NCI-H2196 treated with DMSO at 0.1 percent for 48 hours (cell line): ENCODE data around the gene FNDC5.
A peak's percentile ranks its signal among the peaks of the same experiment; 100 is the strongest.

Source experiments
- DNase-seq: peaks from one replicate; lab custom pipeline; 2025; ENCODE audit not compliant: unreplicated experiment; lab: John Stamatoyannopoulos, UW

FNDC5 gene

DNA sequence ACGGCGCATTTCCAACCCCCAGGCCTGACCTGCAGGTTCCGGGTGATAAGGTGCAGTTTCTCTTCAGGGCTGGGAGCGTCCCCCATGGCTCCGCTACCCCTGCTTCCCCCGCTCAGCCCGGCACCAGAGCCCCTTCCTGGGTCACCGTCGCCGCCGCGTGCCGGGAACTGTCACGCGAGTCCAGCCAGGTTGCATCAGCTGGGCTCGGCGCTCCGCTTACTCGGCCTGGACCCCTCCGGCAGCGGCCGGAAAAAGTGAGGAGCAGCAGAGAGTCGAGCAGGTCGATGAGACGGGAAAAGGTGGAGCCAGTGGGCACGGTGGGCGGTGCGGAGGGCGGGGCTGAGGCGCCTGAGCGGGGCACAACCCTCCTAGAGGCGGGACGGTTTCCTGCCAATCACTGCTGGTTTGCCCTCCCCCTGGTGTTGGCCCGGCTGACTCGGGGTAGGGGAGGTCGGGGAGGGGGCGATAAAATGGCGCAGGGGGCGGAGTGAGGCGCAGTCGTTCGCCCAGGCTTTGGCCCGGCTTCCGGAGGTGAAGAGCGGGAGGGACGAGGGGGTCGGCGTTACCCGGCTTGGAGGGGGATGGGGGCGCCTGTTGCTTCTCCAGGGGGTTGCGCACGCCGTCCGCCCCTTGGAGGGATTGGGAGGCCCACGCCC lies 53.4 kb downstream of the FNDC5 start, which contains the start of the genes S100PBP and YARS1:
TSS of gene S100PBP (plus strand) at position 495 of the 656 bp plus-strand sequence. CDS start 8,447 bp downstream, outside the sequence.
TSS of gene YARS1 (minus strand) at position 200 of the 656 bp plus-strand sequence. CDS start at position 86, 114 bp downstream.
- DNase-seq: peak; percentile 96

DNA sequence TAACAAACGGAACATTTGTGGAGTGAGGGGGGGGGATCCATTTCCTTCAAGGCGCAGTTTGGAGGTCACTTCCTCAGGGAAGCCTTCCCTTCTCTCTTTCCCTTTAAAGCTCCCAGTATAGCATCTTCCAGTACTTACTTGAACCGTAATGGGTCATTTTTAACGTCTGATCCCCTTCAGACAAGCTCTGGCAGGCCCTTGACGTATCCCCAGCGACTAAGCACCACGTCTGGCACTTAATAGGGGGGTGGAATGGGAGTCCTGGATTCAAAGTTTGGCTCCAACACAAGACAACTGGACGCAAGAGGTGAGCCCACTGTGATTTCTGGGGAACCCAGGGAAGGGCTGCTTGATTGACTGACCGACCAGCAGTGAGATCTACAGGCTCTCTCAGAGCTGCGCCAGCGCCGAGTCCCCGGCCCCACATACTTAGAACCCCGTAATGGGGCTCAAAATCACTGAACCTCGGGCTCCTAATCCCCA lies 54.0 kb downstream of the FNDC5 start:
- no peak for DNase-seq

DNA sequence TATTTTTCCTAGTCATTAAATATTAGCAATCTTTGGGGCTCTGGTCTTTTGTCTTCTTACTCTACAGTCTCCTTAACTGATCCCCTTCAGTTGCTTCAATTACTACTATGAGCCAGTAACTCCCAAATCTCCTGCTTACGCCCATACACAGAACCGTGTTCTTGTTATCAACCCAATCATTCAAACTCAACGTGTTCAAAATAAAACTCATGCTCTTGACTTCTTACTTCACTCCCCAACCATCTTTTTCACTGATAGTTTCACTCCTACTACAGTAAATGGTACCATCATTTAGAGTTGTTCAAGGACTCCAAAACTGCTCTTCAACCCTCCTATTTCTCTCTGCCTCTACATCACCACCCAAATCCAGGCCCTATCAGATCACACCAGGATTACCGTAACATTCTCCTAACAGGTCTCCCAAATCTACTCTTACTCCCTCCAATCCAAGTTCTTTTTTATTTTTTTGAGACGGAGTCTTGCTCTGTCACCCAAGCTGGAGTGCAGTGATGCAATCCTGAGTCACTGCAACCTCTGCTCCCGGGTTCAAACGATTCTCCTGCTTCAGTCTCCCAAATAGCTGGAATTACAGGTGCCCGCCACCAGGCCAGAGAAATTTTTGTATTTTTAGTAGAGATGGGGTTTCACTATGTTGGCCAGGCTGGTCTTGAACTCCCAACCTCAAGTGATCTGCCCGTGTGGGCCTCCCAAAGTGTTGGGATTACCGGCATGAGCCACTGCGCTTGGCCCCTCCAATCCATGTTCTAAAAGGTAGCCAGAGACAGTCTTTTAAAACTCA lies 56.6 kb downstream of the FNDC5 start:
- no peak for DNase-seq
